CD4-positive, alpha-beta T cell treated with Interleukin-4 for 1 hour (primary cell): ENCODE measurements around the gene GTF3C1.
A peak's percentile ranks its signal among the peaks of the same experiment; 100 is the strongest.
"Not testable (repeated sequence)": the region's sequence is repeated elsewhere in the genome, so short reads cannot be mapped to it uniquely, and the experiment has no call there.

Experiments used
- DNase-seq, 2 donors: peaks; one replicate each; pipeline ENCODE4 v3.0.0-alpha.2; 2020 to 2022

GTF3C1 gene

GRCh38 chr16:27549746-27550581 is at the start of gene GTF3C1, which contains the start of gene KATNIP:
Gene GTF3C1 (minus strand): TSS chr16:27549913. CDS start chr16:27549890, 23 bp downstream.
Gene KATNIP (plus strand): TSS chr16:27550144. CDS start chr16:27550171, 27 bp downstream.
- peak; percentile 99 to 100 for DNase-seq

GRCh38 chr16:27598931-27599565 is 49.3 kb upstream of the GTF3C1 start:
- DNase-seq = no peak

- no peak for DNase-seq
These were observed 48.5 kb upstream of the GTF3C1 start for GRCh38 chr16:27598220-27598619.

DNA sequence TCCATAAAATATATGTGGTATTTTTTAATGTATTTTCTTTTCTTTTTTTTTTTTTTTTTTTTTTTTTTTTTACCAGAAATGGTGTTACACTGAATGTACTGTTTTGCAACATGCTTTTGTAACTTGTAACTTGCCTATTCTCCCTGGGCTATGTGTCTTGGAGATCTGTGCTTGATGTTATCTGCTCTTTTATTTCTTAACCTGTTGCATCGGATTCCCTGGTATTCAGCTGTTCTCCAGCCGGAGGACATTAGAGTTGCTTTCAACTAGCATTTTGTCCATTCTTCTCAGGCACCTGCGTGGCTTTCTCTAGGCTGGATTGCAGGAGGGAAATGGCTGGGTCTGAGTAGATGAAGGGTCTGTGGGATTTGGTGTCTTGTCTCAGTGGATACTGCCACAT is 47.6 kb upstream of the GTF3C1 start:
- DNase-seq = no peak

DNA sequence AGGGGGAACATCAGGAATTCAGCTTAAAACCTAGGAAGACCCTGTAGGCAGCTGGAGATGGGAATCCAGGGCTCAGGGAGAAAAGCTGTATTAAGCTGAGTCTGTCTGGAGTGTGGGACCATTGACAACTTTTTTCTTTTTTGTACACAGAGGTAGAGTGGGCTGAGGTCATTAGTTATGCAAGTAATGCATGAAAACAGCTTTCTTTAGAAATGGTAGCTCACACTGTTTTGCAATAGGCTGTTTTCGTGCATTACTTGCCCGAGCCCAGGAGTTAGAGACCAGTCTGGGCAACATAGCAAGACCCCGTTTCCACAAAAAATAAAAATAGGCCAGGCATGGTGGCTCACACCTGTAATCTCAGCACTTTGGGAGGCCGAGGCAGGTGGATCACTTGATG is 46.7 kb upstream of the GTF3C1 start:
- DNase-seq = no peak

- DNase-seq = no peak
These were observed 46.3 kb upstream of the GTF3C1 start for GRCh38 chr16:27595993-27596392.

DNA sequence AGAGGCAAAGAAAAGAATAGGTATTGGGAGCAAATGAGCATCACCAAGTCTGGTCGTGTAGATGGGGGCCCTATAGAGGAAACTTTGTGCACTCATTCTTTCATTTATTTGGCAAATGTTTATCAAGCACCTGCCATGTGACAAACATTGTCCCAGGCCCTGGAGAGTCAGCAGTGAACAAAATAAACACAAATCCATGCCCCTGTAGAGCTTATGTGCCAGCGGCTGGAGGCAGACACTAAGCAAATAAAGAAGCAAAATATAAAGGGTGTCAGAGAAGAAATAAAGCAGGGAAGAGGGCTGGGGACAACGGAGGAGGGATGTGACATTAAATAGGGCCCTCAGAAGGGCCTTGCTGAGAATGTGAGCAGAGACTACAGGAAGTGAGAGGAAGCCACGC is 45.8 kb upstream of the GTF3C1 start:
- no peak for DNase-seq

DNA sequence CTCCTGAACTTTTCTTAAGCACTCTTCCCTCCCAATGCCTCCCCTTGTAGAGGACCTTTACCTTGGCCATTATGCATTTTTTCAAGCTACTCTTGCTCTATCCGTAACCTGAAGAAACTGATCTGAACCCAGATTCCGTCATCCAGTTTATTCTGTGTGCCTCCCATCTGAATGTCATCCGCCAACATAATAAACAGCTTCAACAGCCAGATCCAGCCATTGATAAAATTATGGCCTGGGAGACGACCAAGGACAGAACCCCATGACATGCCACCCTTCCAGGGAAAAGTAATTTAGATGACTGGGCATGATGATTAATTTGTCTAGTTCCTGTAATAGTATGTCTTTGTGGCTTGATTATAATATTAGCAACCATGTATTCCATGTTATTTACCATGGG is 42.1 kb upstream of the GTF3C1 start:
- DNase-seq = no peak

DNA sequence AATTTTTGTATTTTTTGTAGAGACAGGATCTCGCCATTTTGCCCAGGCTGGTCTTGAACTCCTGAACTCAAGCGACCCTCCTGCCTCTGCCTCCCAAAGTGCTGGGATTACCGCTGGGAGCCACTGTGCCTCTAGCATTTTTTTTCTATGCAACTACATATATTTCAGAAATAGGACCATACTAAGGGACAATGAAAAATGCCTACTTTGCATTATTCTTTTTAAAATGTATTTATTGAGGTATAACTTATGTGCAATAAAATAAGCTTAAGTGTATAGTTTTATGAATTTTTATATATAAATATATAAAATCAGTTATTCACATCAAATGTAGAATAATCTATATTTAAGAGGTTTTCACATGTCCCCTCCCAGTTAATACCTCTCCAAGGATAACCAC is 38.3 kb upstream of the GTF3C1 start:
- DNase-seq = no peak

DNA sequence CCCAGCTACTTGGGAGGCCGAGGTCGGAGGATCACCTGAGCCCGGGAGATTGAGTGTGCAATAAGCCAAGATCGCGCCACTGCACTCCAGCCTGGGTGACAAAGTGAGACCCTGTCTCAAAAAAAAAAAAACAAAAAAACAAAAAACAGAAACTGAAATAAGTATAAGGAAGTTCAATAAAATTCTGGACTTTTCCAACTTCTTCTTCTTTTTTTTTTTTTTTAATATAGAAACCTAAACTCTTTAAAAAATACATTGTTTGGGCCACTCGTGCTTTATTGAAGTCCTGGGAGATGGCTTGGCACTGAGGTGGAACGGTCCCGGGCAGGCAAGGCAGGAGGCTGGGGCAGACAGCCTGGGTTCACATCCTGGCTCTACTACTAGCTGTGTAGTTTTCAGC is 37.0 kb upstream of the GTF3C1 start:
- DNase-seq = no peak

DNA sequence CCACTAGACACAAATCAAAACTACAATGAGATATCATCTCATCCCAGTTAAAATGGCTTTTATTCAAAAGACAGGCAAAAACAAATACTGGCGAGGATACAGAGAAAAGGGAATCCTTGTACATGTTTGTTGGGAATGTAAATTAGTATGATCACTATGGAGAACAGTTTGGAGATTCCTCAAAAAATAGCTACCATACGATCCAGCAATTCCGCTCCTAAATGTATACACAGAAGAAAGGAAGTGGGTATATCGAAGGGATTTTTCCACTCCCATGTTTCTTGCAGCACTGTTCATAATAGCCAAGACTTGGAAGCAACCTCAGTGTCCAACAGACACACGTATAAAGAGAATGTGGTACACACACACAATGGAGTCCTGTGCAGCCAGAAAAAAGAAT is 35.5 kb upstream of the GTF3C1 start:
- no peak for DNase-seq

DNA sequence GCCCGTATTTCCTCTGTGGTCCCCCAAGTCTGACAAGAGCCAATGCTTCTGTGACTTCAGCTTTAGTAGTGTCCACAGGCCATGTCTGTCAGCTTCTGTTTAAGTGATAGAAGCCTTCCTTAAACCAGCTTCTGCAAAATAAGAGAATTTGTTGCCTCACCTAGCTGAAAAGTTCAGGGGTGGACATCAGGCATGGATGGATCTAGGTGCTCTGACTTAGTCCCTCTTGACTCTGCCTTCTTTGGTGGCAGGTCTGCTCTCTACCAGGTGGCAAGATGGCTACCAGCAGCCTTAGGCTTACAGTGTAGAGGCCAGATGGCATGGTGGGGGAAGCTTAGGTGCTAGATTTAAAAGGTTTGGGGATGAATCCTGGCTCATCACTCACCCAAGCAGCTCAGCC is 33.9 kb upstream of the GTF3C1 start:
- no peak for DNase-seq

GRCh38 chr16:27582883-27583282 is 33.2 kb upstream of the GTF3C1 start:
- DNase-seq = no peak

- no peak for DNase-seq
These were observed 29.6 kb upstream of the GTF3C1 start for GRCh38 chr16:27579087-27579980.

GRCh38 chr16:27576729-27577128 is 27.0 kb upstream of the GTF3C1 start:
- no peak for DNase-seq

DNA sequence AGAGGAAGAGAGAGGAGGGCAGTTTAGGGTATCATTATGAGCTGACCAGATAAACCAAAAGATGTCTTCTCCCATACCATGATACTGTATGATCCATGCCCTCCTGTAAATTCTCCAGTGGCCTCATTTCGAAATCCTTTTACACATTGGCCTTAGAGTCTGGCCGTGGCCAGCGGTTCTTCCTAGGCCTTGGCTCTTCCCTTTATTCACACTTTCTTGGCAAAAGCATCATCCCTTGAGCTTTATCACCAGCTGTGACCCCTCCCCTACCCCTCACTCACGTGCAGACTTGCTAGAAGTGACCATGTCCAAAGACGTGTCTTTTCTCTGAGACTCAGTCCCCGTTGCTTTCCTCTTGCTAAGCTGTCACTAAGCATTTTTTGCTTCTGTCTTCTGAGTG is 23.0 kb upstream of the GTF3C1 start:
- no peak for DNase-seq

DNA sequence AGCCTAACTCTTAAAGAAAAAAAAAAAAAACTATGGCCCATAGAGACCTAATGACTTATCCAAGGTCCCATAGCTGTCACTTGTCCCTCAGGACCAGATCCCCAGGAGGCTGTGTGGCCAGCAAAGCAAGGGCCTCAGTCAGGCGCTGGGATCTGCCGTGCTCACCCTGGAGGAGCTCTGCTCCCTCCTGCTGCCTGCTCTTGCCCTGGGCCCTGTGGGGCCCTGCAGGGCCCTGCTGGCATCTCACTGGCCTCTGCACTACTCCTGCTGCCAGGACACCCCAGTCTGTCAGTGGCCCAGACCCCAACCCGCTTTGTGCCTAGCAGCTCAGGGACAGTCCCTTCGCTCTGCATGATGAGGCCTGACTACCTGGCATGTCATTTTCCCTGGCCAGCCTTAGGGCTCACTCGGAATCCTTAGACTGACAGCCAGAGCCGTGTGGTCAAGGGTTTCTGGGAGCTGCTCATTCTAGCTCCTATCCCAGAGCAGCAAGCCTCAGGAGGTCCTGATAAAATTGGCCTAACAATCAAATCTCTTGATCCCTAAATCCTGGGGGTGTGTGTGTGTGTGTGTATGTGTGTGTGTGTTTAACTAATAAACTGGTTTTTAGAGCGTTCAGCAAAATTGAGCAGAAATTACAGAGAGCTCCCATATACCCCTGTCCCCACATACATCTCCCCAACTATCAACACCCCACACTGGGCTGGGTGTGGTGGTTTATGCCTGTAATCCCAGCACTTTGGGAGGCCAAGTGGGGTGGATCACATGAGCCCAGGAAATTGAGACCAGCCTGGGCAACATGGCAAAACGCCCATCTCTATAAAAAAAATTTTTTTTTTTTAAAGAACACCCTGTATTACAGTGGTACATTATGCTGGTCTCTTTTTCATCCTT is 22.0 kb upstream of the GTF3C1 start:
- no peak for DNase-seq

- DNase-seq = not testable (repeated sequence)
These were observed 21.3 kb upstream of the GTF3C1 start for GRCh38 chr16:27570986-27571385.

- no peak for DNase-seq
These were observed 18.4 kb upstream of the GTF3C1 start for GRCh38 chr16:27568077-27568476.

DNA sequence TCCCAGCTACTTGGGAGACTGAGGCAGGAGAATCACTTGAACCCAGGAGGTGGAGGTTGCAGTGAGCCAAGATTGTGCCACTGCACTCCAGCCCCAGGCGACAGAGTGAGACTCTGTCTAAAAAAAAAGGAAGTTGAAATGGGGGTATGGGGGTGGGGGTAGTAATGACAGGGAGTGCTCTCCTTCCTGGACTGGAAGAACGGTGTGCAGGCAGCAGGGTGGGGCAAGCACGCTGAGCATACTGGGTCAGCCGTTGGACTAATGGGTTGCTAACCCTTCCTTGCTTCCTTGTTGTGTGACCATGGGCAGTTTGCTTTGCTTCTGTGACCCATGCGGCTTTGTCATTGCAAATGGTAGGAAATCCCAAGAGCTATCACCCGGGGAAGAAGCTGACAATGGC is 16.7 kb upstream of the GTF3C1 start:
- peak in 1 of 2 donors; percentile 12 for DNase-seq

DNA sequence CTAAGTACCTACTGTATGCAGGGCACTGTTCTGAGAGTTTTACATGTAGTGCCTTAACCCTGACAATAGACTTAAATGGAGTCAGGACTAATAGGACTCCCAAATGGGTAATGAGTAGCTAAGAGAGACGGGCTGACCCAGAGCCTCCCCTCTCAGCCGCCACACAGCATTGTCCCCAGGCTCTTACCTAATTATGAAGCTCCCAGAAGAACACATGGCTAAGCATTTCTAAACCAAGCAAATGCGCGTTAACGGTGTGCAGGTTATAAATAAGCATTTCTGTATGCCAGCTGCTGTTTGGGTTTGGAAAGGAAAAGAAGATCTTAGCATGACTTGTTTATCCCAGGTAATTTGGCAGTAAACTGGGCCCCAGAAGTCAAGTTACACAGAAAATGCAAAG is 14.5 kb upstream of the GTF3C1 start:
- DNase-seq = no peak

DNA sequence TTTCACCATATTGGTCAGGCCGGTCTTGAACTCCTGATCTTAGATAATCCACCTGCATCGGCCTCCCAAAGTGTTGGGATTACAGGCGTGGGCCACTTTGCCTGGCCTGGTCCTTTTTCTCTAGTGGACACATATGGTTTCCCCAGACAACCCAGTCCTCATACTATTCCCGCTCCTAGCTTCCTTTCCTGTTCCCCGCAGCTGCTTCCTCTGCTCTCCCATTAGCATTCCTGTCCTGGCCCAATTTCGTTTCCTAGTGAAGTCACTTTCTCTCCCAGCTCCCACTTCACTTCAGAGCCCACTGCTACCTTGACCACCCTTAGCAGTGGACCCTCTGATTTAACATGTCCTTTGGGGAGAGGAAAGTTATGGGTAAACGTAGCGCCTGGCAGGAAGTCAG is 11.5 kb upstream of the GTF3C1 start:
- no peak for DNase-seq
